K562 (cell line): ENCODE measurements around the gene SEZ6L. TPM values are rescaled to one million over a fixed set of nuclear protein-coding genes. Genes with fewer than 3 reads are reported as not detected.

Experiments used
- KDM5B ChIP-seq: fragments of 200-600 bp; sonication (generic); IDR thresholded peaks from 2 replicates; pipeline ENCODE4 v1.6.1; 2012; ENCODE audit warnings: low read depth, mild to moderate bottlenecking, moderate library complexity, low read length, control low read depth, inconsistent platforms; ENCODE audit not compliant: insufficient replicate concordance
- MCM2 ChIP-seq: fragments of 450-650 bp; IDR thresholded peaks from 2 replicates; pipeline ENCODE4 v1.6.1; 2017; ENCODE audit warnings: low read depth, mild to moderate bottlenecking
- SIN3A ChIP-seq, 2 experiments: fragments of 150-350 bp in 1 of 2; IDR thresholded peaks; 2 replicates each; pipeline ENCODE4 v1.6.1; 2011 to 2016; ENCODE audit warnings: borderline replicate concordance in 2 of 2, low read depth in 2 of 2, low read length in 2 of 2, mild to moderate bottlenecking in 2 of 2, moderate library complexity in 2 of 2; ENCODE audit not compliant: control insufficient read depth in 1 of 2
- SMARCB1 ChIP-seq: IDR thresholded peaks from 2 replicates; pipeline ENCODE4 v1.6.1; 2011; ENCODE audit warnings: improper control_type of control experiment, low read depth; ENCODE audit not compliant: insufficient read length
- STAG1 ChIP-seq: sonication (generic); formaldehyde crosslinking; IDR thresholded peaks from 2 replicates; pipeline ENCODE4 v1.5.0; 2020; ENCODE audit warnings: missing genetic modification reagents, borderline replicate concordance
- TAF7 ChIP-seq: fragments of 450-650 bp; IDR thresholded peaks from 2 replicates; pipeline ENCODE4 v1.6.1; 2016; ENCODE audit warnings: missing genetic modification characterization, missing compliant biosample characterization
- ZNF217 ChIP-seq: sonication (generic); formaldehyde crosslinking; IDR thresholded peaks from 2 replicates; pipeline ENCODE4 v1.8.0; 2022; ENCODE audit warnings: mild to moderate bottlenecking, missing genetic modification reagents
- polyA plus RNA-seq, 8 experiments: library from polyadenylated mRNA; depleted of rRNA in 4 of 8; stranded (reverse) in 5 of 8; unstranded in 3 of 8; fragments of >200 nt; fragmentation: Nextera tagmentation in 2 of 8; fragmentation: Illumina TruSeq in 1 of 8; extraction: Ambion mirVana in 2 of 8; extraction: Trizol in 1 of 8; gene quantifications; 2 replicates each; pipeline versions ENCODE4 v1.2.1 to v1.2.3, GENCODE V29; 2011 to 2014; ENCODE audit warnings: inconsistent platforms in 1 of 8, missing spikeins in 1 of 8
- total RNA-seq, 7 experiments: library from RNA; depleted of rRNA in 6 of 7; stranded (reverse); fragments of >200 nt in 6 of 7; fragmentation: Illumina TruSeq in 2 of 7; extraction: Trizol in 2 of 7; gene quantifications; 2 replicates each; pipeline versions ENCODE4 v1.2.1 to v1.2.3, GENCODE V29; 2011 to 2021; ENCODE audit warnings: low replicate concordance in 1 of 7
- TF ChIP-seq, protein P1 (sequence below), 3 experiments: fragments of 200-800 bp in 1 of 3; sonication (Bioruptor generic) in 1 of 3; sonication (generic) in 1 of 3; formaldehyde crosslinking in 1 of 3; IDR thresholded peaks; 2 replicates each; pipeline versions ENCODE4 v1.6.1 to v1.8.0; 2016 to 2022; ENCODE audit warnings: mild to moderate bottlenecking in 2 of 3, missing compliant biosample characterization in 2 of 3, missing genetic modification characterization in 2 of 3, missing genetic modification reagents in 1 of 3
- TF ChIP-seq, protein P2 (sequence below): fragments of 450-650 bp; IDR thresholded peaks from 2 replicates; pipeline ENCODE4 v1.6.1; 2016; ENCODE audit warnings: low read depth, mild to moderate bottlenecking, moderate library complexity
- TF ChIP-seq, protein P3 (sequence below): sonication (generic); formaldehyde crosslinking; IDR thresholded peaks from 2 replicates; pipeline ENCODE4 v1.8.0; 2022; ENCODE audit warnings: mild to moderate bottlenecking, missing genetic modification reagents
- TF ChIP-seq, protein P4 (sequence below): fragments of 250-450 bp; sonication (Bioruptor Pico); IDR thresholded peaks from 2 replicates; pipeline ENCODE4 v1.5.0; 2021; ENCODE audit warnings: mild to moderate bottlenecking, borderline replicate concordance
- TF ChIP-seq, protein P5 (sequence below): fragments of 450-650 bp; formaldehyde crosslinking; IDR thresholded peaks from 2 replicates; pipeline ENCODE4 v1.4.0; 2020; ENCODE audit warnings: mild to moderate bottlenecking

Gene SEZ6L
- total and polyA plus RNA-seq, 9 of the 15 experiments (the other 6 are each of a cell fraction or from before 2014, with no cell fraction given) = not detected

DNA sequence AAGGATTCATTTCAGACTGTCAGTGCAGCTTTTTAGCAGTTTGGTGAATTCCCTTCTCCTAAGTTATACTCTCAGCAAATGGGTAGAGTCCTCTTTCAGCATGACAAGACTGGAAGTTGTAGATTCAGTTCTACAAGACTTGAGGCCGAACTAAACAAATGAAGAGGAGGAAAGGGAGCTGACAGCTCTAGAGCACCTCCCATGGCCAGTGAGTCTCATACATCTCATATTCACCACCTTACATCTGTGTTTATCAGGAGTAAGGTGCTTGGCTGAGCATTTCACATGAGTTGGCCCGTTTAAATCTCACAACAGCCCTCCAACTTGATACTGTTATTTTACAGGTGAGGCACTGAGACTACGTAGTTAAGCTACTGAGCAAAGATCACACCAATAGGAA is 30.4 kb downstream of the SEZ6L start (continued):
- TF ChIP-seq, protein P1, sequence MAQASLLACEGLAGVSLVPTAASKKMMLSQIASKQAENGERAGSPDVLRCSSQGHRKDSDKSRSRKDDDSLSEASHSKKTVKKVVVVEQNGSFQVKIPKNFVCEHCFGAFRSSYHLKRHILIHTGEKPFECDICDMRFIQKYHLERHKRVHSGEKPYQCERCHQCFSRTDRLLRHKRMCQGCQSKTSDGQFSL (CRISPR knock-in tag; IDR thresholded peaks at IDR 0.05) = no peak
- TF ChIP-seq, protein P1 (tag; IDR thresholded peaks at IDR 0.05) = no peak
- TF ChIP-seq, protein P2, sequence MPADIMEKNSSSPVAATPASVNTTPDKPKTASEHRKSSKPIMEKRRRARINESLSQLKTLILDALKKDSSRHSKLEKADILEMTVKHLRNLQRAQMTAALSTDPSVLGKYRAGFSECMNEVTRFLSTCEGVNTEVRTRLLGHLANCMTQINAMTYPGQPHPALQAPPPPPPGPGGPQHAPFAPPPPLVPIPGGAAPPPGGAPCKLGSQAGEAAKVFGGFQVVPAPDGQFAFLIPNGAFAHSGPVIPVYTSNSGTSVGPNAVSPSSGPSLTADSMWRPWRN = no peak
- TF ChIP-seq KDM5B = no peak
- TF ChIP-seq, protein P3, sequence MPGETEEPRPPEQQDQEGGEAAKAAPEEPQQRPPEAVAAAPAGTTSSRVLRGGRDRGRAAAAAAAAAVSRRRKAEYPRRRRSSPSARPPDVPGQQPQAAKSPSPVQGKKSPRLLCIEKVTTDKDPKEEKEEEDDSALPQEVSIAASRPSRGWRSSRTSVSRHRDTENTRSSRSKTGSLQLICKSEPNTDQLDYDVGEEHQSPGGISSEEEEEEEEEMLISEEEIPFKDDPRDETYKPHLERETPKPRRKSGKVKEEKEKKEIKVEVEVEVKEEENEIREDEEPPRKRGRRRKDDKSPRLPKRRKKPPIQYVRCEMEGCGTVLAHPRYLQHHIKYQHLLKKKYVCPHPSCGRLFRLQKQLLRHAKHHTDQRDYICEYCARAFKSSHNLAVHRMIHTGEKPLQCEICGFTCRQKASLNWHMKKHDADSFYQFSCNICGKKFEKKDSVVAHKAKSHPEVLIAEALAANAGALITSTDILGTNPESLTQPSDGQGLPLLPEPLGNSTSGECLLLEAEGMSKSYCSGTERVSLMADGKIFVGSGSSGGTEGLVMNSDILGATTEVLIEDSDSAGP = no peak
- no peak for TF ChIP-seq MCM2
- TF ChIP-seq TAF7 (tag) = no peak
- TF ChIP-seq SMARCB1 = no peak
- TF ChIP-seq, protein P4, sequence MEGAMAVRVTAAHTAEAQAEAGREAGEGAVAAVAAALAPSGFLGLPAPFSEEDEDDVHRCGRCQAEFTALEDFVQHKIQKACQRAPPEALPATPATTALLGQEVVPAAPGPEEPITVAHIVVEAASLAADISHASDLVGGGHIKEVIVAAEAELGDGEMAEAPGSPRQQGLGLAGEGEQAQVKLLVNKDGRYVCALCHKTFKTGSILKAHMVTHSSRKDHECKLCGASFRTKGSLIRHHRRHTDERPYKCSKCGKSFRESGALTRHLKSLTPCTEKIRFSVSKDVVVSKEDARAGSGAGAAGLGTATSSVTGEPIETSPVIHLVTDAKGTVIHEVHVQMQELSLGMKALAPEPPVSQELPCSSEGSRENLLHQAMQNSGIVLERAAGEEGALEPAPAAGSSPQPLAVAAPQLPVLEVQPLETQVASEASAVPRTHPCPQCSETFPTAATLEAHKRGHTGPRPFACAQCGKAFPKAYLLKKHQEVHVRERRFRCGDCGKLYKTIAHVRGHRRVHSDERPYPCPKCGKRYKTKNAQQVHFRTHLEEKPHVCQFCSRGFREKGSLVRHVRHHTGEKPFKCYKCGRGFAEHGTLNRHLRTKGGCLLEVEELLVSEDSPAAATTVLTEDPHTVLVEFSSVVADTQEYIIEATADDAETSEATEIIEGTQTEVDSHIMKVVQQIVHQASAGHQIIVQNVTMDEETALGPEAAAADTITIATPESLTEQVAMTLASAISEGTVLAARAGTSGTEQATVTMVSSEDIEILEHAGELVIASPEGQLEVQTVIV (CRISPR knock-in tag) = no peak
- TF ChIP-seq SIN3A (IDR thresholded peaks at IDR 0.05; ENCODE audit: borderline replicate concordance in 2 of 2, control insufficient read depth in 1 of 2, low read depth in 2 of 2, low read length in 2 of 2) = no peak
- TF ChIP-seq, protein P5, sequence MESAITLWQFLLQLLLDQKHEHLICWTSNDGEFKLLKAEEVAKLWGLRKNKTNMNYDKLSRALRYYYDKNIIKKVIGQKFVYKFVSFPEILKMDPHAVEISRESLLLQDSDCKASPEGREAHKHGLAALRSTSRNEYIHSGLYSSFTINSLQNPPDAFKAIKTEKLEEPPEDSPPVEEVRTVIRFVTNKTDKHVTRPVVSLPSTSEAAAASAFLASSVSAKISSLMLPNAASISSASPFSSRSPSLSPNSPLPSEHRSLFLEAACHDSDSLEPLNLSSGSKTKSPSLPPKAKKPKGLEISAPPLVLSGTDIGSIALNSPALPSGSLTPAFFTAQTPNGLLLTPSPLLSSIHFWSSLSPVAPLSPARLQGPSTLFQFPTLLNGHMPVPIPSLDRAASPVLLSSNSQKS = no peak
- TF ChIP-seq ZNF217 (CRISPR knock-in tag) = no peak
- no peak for TF ChIP-seq STAG1 (CRISPR knock-in tag)
